Measurements from ENCODE around the gene CMIP.

Gene CMIP

DNA sequence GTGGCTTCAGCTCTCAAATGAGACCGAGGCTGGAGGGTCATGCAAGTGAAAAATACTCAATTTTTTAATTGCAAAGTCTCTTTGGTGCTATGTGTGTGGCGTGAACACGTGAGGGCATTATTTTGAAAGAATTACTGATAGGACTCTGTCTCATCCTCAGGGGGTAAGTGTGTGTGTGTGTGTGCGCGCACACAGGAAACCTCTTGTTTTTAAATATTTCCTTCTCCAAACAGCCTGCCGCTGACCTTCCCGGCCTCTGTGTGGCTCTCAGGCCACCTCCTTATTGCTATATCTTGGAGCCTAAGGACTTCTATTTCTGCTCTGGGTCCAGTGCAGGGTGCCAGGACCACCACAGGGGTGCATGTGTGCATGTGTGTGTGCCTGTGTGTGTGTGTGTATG lies 99.7 kb downstream of the CMIP start:
- TF ChIP-seq ZBTB7A (IDR thresholded peaks at IDR 0.05; ENCODE audit: low read depth), result no peak
- TF ChIP-seq, protein P1, sequence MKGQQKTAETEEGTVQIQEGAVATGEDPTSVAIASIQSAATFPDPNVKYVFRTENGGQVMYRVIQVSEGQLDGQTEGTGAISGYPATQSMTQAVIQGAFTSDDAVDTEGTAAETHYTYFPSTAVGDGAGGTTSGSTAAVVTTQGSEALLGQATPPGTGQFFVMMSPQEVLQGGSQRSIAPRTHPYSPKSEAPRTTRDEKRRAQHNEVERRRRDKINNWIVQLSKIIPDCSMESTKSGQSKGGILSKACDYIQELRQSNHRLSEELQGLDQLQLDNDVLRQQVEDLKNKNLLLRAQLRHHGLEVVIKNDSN (IDR thresholded peaks at IDR 0.05), result no peak
- TF ChIP-seq, protein P2, sequence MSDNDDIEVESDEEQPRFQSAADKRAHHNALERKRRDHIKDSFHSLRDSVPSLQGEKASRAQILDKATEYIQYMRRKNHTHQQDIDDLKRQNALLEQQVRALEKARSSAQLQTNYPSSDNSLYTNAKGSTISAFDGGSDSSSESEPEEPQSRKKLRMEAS (IDR thresholded peaks at IDR 0.05), result no peak
- no peak for TF ChIP-seq FOXM1 (IDR thresholded peaks at IDR 0.05; ENCODE audit: borderline replicate concordance, low read depth)
- TF ChIP-seq TEAD4 (IDR thresholded peaks at IDR 0.05), result no peak
- TF ChIP-seq CREB1 (IDR thresholded peaks at IDR 0.05; ENCODE audit: low read depth), result no peak
- TF ChIP-seq EP300 (IDR thresholded peaks at IDR 0.05; ENCODE audit: borderline replicate concordance), result no peak
- no peak for TF ChIP-seq TAF1 (IDR thresholded peaks at IDR 0.05; ENCODE audit: low read depth)
- no peak for TF ChIP-seq NFIC (IDR thresholded peaks at IDR 0.05)
- no peak for TF ChIP-seq RAD21 (IDR thresholded peaks at IDR 0.05; ENCODE audit: low read depth)
- TF ChIP-seq YY1 (IDR thresholded peaks at IDR 0.05; ENCODE audit: low read depth), result no peak
- no peak for TF ChIP-seq TCF12 (IDR thresholded peaks at IDR 0.05; ENCODE audit: low read depth)
- no peak for TF ChIP-seq CEBPB (IDR thresholded peaks at IDR 0.05)
- TF ChIP-seq, protein P3, sequence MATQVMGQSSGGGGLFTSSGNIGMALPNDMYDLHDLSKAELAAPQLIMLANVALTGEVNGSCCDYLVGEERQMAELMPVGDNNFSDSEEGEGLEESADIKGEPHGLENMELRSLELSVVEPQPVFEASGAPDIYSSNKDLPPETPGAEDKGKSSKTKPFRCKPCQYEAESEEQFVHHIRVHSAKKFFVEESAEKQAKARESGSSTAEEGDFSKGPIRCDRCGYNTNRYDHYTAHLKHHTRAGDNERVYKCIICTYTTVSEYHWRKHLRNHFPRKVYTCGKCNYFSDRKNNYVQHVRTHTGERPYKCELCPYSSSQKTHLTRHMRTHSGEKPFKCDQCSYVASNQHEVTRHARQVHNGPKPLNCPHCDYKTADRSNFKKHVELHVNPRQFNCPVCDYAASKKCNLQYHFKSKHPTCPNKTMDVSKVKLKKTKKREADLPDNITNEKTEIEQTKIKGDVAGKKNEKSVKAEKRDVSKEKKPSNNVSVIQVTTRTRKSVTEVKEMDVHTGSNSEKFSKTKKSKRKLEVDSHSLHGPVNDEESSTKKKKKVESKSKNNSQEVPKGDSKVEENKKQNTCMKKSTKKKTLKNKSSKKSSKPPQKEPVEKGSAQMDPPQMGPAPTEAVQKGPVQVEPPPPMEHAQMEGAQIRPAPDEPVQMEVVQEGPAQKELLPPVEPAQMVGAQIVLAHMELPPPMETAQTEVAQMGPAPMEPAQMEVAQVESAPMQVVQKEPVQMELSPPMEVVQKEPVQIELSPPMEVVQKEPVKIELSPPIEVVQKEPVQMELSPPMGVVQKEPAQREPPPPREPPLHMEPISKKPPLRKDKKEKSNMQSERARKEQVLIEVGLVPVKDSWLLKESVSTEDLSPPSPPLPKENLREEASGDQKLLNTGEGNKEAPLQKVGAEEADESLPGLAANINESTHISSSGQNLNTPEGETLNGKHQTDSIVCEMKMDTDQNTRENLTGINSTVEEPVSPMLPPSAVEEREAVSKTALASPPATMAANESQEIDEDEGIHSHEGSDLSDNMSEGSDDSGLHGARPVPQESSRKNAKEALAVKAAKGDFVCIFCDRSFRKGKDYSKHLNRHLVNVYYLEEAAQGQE (IDR thresholded peaks at IDR 0.05; ENCODE audit: low read depth), result no peak

DNA sequence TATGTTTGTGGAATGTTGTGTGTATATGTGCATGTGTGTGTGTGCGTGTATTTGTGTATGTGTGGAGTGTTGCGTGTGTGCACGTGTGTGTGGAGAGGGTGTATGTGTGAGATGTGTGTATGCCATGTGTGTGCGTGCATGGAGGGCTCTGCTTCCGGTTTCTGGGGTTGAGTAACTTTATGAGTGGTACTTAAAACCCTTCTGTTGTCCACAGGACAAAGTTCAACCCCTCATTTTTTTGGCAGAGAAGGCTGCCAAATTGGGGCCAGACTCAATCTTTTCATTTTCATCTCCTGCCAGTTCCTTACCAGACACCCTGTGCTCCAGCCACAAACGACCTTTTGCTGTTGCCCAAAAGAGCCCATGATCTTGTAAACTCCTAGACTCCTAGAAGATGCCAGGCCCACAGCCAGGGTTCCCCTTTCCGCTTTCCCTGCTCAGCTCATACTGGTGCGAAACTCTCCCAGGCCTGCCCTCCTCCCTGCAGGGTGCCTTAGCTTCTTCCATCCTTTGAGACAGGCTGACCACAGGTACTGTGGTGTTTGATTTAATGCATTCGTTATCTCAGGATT lies 100.2 kb downstream of the CMIP start:
- TF ChIP-seq CEBPB (IDR thresholded peaks at IDR 0.05) (no peak), TCF12 (IDR thresholded peaks at IDR 0.05; ENCODE audit: low read depth) (no peak), EP300 (IDR thresholded peaks at IDR 0.05; ENCODE audit: borderline replicate concordance) (no peak), ZBTB7A (IDR thresholded peaks at IDR 0.05; ENCODE audit: low read depth) (no peak), YY1 (IDR thresholded peaks at IDR 0.05; ENCODE audit: low read depth) (no peak), CREB1 (IDR thresholded peaks at IDR 0.05; ENCODE audit: low read depth) (no peak), EGR1 (IDR thresholded peaks at IDR 0.05) (no peak), NFIC (IDR thresholded peaks at IDR 0.05) (no peak), RAD21 (IDR thresholded peaks at IDR 0.05; ENCODE audit: low read depth) (no peak), TAF1 (IDR thresholded peaks at IDR 0.05; ENCODE audit: low read depth) (no peak), FOXM1 (IDR thresholded peaks at IDR 0.05; ENCODE audit: borderline replicate concordance, low read depth) (no peak), TEAD4 (IDR thresholded peaks at IDR 0.05) (no peak)
- TF ChIP-seq, protein P2 (IDR thresholded peaks at IDR 0.05), result no peak
- TF ChIP-seq, protein P1 (IDR thresholded peaks at IDR 0.05), result no peak
- TF ChIP-seq, protein P3 (IDR thresholded peaks at IDR 0.05; ENCODE audit: low read depth), result no peak

DNA sequence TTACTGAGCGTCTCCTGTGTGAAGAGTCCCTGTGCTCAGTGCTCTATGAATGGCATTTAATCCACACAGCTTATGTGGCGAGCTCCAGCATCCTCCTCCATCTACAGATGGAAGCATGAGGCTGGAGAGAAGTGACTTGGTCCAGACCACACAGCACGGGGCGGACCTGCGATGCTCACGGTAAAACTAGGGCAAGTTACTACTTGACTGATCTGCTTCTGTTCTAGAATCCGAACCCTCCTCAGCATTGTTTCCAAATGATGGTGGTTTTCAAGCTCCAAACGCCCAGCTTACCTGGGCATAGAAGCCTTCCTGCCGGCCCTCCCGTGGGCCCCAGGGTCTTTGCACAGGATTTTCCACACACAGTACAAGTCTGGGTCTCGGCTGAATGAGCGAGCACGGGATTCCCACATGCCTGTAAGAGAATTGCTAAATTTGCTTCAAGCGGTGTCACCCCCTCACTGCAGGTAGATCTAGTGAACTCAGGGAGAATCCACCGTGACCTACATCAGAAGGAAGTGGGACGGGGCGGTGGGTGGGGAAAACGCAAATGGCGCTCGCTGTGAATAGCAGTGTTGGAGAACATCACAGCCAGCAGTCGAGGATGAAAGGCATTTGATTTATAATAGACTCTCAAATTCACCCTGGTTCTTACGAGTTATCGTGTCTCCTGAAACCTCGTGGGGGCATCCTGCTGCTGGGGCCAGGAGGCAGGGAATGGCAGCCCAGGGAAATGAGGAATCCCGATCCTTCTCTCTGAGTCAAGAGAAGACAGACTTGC lies 101.1 kb downstream of the CMIP start:
- TF ChIP-seq FOXM1 (IDR thresholded peaks at IDR 0.05; ENCODE audit: borderline replicate concordance, low read depth) (no peak), ZBTB7A (IDR thresholded peaks at IDR 0.05; ENCODE audit: low read depth) (no peak), NFIC (IDR thresholded peaks at IDR 0.05) (no peak), CEBPB (IDR thresholded peaks at IDR 0.05) (no peak), EP300 (IDR thresholded peaks at IDR 0.05; ENCODE audit: borderline replicate concordance) (no peak), YY1 (IDR thresholded peaks at IDR 0.05; ENCODE audit: low read depth) (no peak), TEAD4 (IDR thresholded peaks at IDR 0.05) (no peak), RAD21 (IDR thresholded peaks at IDR 0.05; ENCODE audit: low read depth) (no peak), TCF12 (IDR thresholded peaks at IDR 0.05; ENCODE audit: low read depth) (no peak), EGR1 (IDR thresholded peaks at IDR 0.05) (no peak)
- TF ChIP-seq, protein P1 (IDR thresholded peaks at IDR 0.05), result no peak
- TF ChIP-seq, protein P3 (IDR thresholded peaks at IDR 0.05; ENCODE audit: low read depth), result no peak
